Measurements from ENCODE around the gene ARL15.

GRCh38 chr5:54083245-54083644 is 227.1 kb downstream of the ARL15 start:
- TF ChIP-seq JUND (IDR thresholded peaks at IDR 0.05) (no peak), USF2 (IDR thresholded peaks at IDR 0.05; ENCODE audit: borderline replicate concordance, low read depth, low read length) (no peak), CTCF (IDR thresholded peaks at IDR 0.05) (no peak), EZH2phosphoT487 (IDR thresholded peaks at IDR 0.05; ENCODE audit: borderline replicate concordance, low read depth) (no peak), MAX (IDR thresholded peaks at IDR 0.05; ENCODE audit: low read depth) (no peak), YY1 (IDR thresholded peaks at IDR 0.05; ENCODE audit: low read depth) (no peak), RFX5 (IDR thresholded peaks at IDR 0.05; ENCODE audit: low read length) (no peak), IRF3 (IDR thresholded peaks at IDR 0.05; ENCODE audit: low read depth, low read length) (no peak)

Measured in SK-N-SH (cell line).